ENCODE data around the gene POU1F1. TPM values are rescaled to one million over a fixed set of nuclear protein-coding genes. Genes with fewer than 3 reads are reported as not detected.
"Not testable (repeated sequence)": the region's sequence is repeated elsewhere in the genome, so short reads cannot be mapped to it uniquely, and the experiment has no call there.

The POU1F1 gene
- total and polyA plus RNA-seq, 4 donors, result not detected

- Histone ChIP-seq H3K9me3 (ENCODE audit: control insufficient read depth, low read length) (no peaks in the 10 kb centered on the region), H3K36me3 (ENCODE audit: control insufficient read depth in 1 of 2, insufficient read depth in 2 of 2, low read length in 1 of 2) (no peaks in the 10 kb centered on the region), H3K27ac (ENCODE audit: low read depth in 1 of 2, low read length in 2 of 2) (no peak overlapping the region), H3K27me3 (ENCODE audit: control insufficient read depth in 1 of 2, insufficient read depth in 2 of 2, low read length in 1 of 2) (no peaks in the 10 kb centered on the region), H3K4me1 (ENCODE audit: control insufficient read depth in 1 of 2, insufficient read depth in 2 of 2, low read length in 2 of 2) (no peaks in the 10 kb centered on the region), H3K4me3 (ENCODE audit: low read length in 2 of 2) (no peak overlapping the region)
- intact Hi-C loops (cut with DNase I), result no loop called here
- DNase-seq, result no peak
- WGBS, 2 donors, result 58 to 82% methylated on average over 3 of the region's 3 CpGs
- ATAC-seq (ENCODE audit: low FRiP score), result no peak
Measured at GRCh38 chr3:87305517-87305916, 29.1 kb upstream of the POU1F1 start.

- ATAC-seq (ENCODE audit: low FRiP score); H3K27ac ChIP-seq (ENCODE audit: low read depth in 1 of 2, low read length in 2 of 2); DNase-seq; H3K9me3 ChIP-seq (ENCODE audit: control insufficient read depth, low read length); intact Hi-C loops (cut with DNase I); H3K27me3 ChIP-seq (ENCODE audit: control insufficient read depth in 1 of 2, insufficient read depth in 2 of 2, low read length in 1 of 2); H3K4me1 ChIP-seq (ENCODE audit: control insufficient read depth in 1 of 2, insufficient read depth in 2 of 2, low read length in 2 of 2); H3K36me3 ChIP-seq (ENCODE audit: control insufficient read depth in 1 of 2, insufficient read depth in 2 of 2, low read length in 1 of 2); H3K4me3 ChIP-seq (ENCODE audit: low read length in 2 of 2): not testable (repeated sequence)
- 73 to 87% methylated on average over 1 of the region's 1 CpG for WGBS, 2 donors
Measured at GRCh38 chr3:87305031-87305430, 28.6 kb upstream of the POU1F1 start.

GRCh38 chr3:87298111-87298718, 21.8 kb upstream of the POU1F1 start:
- WGBS, 2 donors, result 3 to 9% methylated on average over 3 of the region's 3 CpGs
- intact Hi-C loops (cut with DNase I), result loop anchor here in 1 of 2 donors (5.0 kb wide), 1 partner anchor 704 kb away; no protein-coding TSS in a partner anchor
- H3K27me3 ChIP-seq (ENCODE audit: control insufficient read depth in 1 of 2, insufficient read depth in 2 of 2, low read length in 1 of 2), result no peaks in the 10 kb centered on the region
- no peak overlapping the region for H3K27ac ChIP-seq (ENCODE audit: low read depth in 1 of 2, low read length in 2 of 2)
- no peaks in the 10 kb centered on the region for H3K9me3 ChIP-seq (ENCODE audit: control insufficient read depth, low read length)
- H3K4me3 ChIP-seq (ENCODE audit: low read length in 2 of 2), result no peak overlapping the region
- H3K36me3 ChIP-seq (ENCODE audit: control insufficient read depth in 1 of 2, insufficient read depth in 2 of 2, low read length in 1 of 2), result no peaks in the 10 kb centered on the region
- ATAC-seq (ENCODE audit: low FRiP score), result peak; percentile 68
- no peaks in the 10 kb centered on the region for H3K4me1 ChIP-seq (ENCODE audit: control insufficient read depth in 1 of 2, insufficient read depth in 2 of 2, low read length in 2 of 2)
- no peak for DNase-seq

GRCh38 chr3:87288446-87288845, 12.1 kb upstream of the POU1F1 start:
- DNase-seq, result no peak
- Histone ChIP-seq H3K27me3 (ENCODE audit: control insufficient read depth in 1 of 2, insufficient read depth in 2 of 2, low read length in 1 of 2) (no peaks in the 10 kb centered on the region), H3K36me3 (ENCODE audit: control insufficient read depth in 1 of 2, insufficient read depth in 2 of 2, low read length in 1 of 2) (no peaks in the 10 kb centered on the region), H3K4me1 (ENCODE audit: control insufficient read depth in 1 of 2, insufficient read depth in 2 of 2, low read length in 2 of 2) (no peaks in the 10 kb centered on the region), H3K9me3 (ENCODE audit: control insufficient read depth, low read length) (peaks cover 1% of the 10 kb centered on the region), H3K4me3 (ENCODE audit: low read length in 2 of 2) (no peak overlapping the region), H3K27ac (ENCODE audit: low read depth in 1 of 2, low read length in 2 of 2) (no peak overlapping the region)
- intact Hi-C loops (cut with DNase I), result no loop called here
- ATAC-seq (ENCODE audit: low FRiP score), result no peak
- 88 to 91% methylated on average over 8 of the region's 8 CpGs for WGBS, 2 donors

GRCh38 chr3:87287011-87287410, 10.6 kb upstream of the POU1F1 start:
- H3K36me3 ChIP-seq (ENCODE audit: control insufficient read depth in 1 of 2, insufficient read depth in 2 of 2, low read length in 1 of 2), result no peaks in the 10 kb centered on the region
- intact Hi-C loops (cut with DNase I), result no loop called here
- DNase-seq (no peak), ATAC-seq (ENCODE audit: low FRiP score) (no peak)
- peaks cover 1% of the 10 kb centered on the region for H3K9me3 ChIP-seq (ENCODE audit: control insufficient read depth, low read length)
- no peak overlapping the region for H3K4me3 ChIP-seq (ENCODE audit: low read length in 2 of 2)
- WGBS, 2 donors, result 19 to 25% methylated on average over 1 of the region's 1 CpG
- H3K27me3 ChIP-seq (ENCODE audit: control insufficient read depth in 1 of 2, insufficient read depth in 2 of 2, low read length in 1 of 2), result no peaks in the 10 kb centered on the region
- no peaks in the 10 kb centered on the region for H3K4me1 ChIP-seq (ENCODE audit: control insufficient read depth in 1 of 2, insufficient read depth in 2 of 2, low read length in 2 of 2)
- no peak overlapping the region for H3K27ac ChIP-seq (ENCODE audit: low read depth in 1 of 2, low read length in 2 of 2)

- 85 to 88% methylated on average over 4 of the region's 4 CpGs for WGBS, 2 donors
- Histone ChIP-seq H3K36me3 (ENCODE audit: control insufficient read depth in 1 of 2, insufficient read depth in 2 of 2, low read length in 1 of 2) (no peaks in the 10 kb centered on the region), H3K27me3 (ENCODE audit: control insufficient read depth in 1 of 2, insufficient read depth in 2 of 2, low read length in 1 of 2) (peaks cover 0 to 1% of the 10 kb centered on the region in 2 donors), H3K4me1 (ENCODE audit: control insufficient read depth in 1 of 2, insufficient read depth in 2 of 2, low read length in 2 of 2) (no peaks in the 10 kb centered on the region), H3K4me3 (ENCODE audit: low read length in 2 of 2) (no peak overlapping the region), H3K9me3 (ENCODE audit: control insufficient read depth, low read length) (no peaks in the 10 kb centered on the region), H3K27ac (ENCODE audit: low read depth in 1 of 2, low read length in 2 of 2) (no peak overlapping the region)
- no peak for DNase-seq
- intact Hi-C loops (cut with DNase I), result no loop called here
- no peak for ATAC-seq (ENCODE audit: low FRiP score)
Measured at GRCh38 chr3:87272718-87273341, 3.6 kb downstream of the POU1F1 start.

GRCh38 chr3:87270908-87271700, 5.3 kb downstream of the POU1F1 start:
- ATAC-seq (ENCODE audit: low FRiP score) (no peak), DNase-seq (no peak)
- intact Hi-C loops (cut with DNase I), result no loop called here
- Histone ChIP-seq H3K9me3 (ENCODE audit: control insufficient read depth, low read length) (no peaks in the 10 kb centered on the region), H3K4me3 (ENCODE audit: low read length in 2 of 2) (no peak overlapping the region), H3K4me1 (ENCODE audit: control insufficient read depth in 1 of 2, insufficient read depth in 2 of 2, low read length in 2 of 2) (no peaks in the 10 kb centered on the region), H3K36me3 (ENCODE audit: control insufficient read depth in 1 of 2, insufficient read depth in 2 of 2, low read length in 1 of 2) (no peaks in the 10 kb centered on the region), H3K27ac (ENCODE audit: low read depth in 1 of 2, low read length in 2 of 2) (no peak overlapping the region), H3K27me3 (ENCODE audit: control insufficient read depth in 1 of 2, insufficient read depth in 2 of 2, low read length in 1 of 2) (peaks cover 0 to 1% of the 10 kb centered on the region in 2 donors)
- WGBS, 2 donors, result 45% methylated on average over 4 of the region's 4 CpGs

GRCh38 chr3:87269723-87270122, 6.7 kb downstream of the POU1F1 start:
- H3K4me1 ChIP-seq (ENCODE audit: control insufficient read depth in 1 of 2, insufficient read depth in 2 of 2, low read length in 2 of 2), result no peaks in the 10 kb centered on the region
- DNase-seq, result no peak
- no peak overlapping the region for H3K4me3 ChIP-seq (ENCODE audit: low read length in 2 of 2)
- no peak for ATAC-seq (ENCODE audit: low FRiP score)
- H3K36me3 ChIP-seq (ENCODE audit: control insufficient read depth in 1 of 2, insufficient read depth in 2 of 2, low read length in 1 of 2), result no peaks in the 10 kb centered on the region
- intact Hi-C loops (cut with DNase I), result no loop called here
- no peak overlapping the region for H3K27ac ChIP-seq (ENCODE audit: low read depth in 1 of 2, low read length in 2 of 2)
- peaks cover 0 to 1% of the 10 kb centered on the region in 2 donors for H3K27me3 ChIP-seq (ENCODE audit: control insufficient read depth in 1 of 2, insufficient read depth in 2 of 2, low read length in 1 of 2)
- no peaks in the 10 kb centered on the region for H3K9me3 ChIP-seq (ENCODE audit: control insufficient read depth, low read length)

Measured in aorta (tissue), 5 donors.